Brain microvascular endothelial cell (primary cell): ENCODE measurements around the gene OR5D16.
"Not testable (repeated sequence)": the region's sequence is repeated elsewhere in the genome, so short reads cannot be mapped to it uniquely, and the experiment has no call there.

ENCODE experiments used
- DNase-seq: peaks from one replicate; pipeline ENCODE4 v3.0.0-alpha.2; 2020
- H3K27ac ChIP-seq: fragments of 250-450 bp; sonication (Bioruptor Pico); 2 replicates; pipeline ENCODE4 v1.5.1; 2020; ENCODE audit warnings: mild to moderate bottlenecking, moderate library complexity
- H3K27me3 ChIP-seq: fragments of 250-450 bp; sonication (Bioruptor Pico); replicated peaks from 2 replicates; pipeline ENCODE4 v1.5.1; 2020; ENCODE audit warnings: mild to moderate bottlenecking
- H3K36me3 ChIP-seq: fragments of 250-450 bp; sonication (Bioruptor Pico); replicated peaks from 2 replicates; pipeline ENCODE4 v1.5.1; 2020; ENCODE audit warnings: mild to moderate bottlenecking
- H3K4me3 ChIP-seq: 2 replicates; pipeline ENCODE4 v1.5.1; 2011; ENCODE audit warnings: low read depth, mild to moderate bottlenecking, control low read depth, low read length, moderate library complexity
- CTCF ChIP-seq: IDR thresholded peaks from 2 replicates; pipeline ENCODE4 v1.5.1; 2011; ENCODE audit warnings: low read depth, mild to moderate bottlenecking, moderate library complexity, low read length, control low read depth, inconsistent platforms; ENCODE audit errors: missing control alignments
- in situ Hi-C: cut with HindIII; loops from 2 replicates; pipeline ENCODE4 v1.10.0; 2017; ENCODE audit warnings: low sequenced_read_pairs, low pct_ligation_motif_present

Gene OR5D16

GRCh38 chr11:55819330-55819729 is 19.2 kb upstream of the OR5D16 start, which contains the start of gene OR5D18:
OR5D18 (plus strand) TSS chr11:55819630; CDS start chr11:55819630, 0 bp downstream.
- Histone ChIP-seq H3K4me3 (no peak within 1 kb of the TSS), H3K36me3 (no peaks in the 10 kb centered on the region), H3K27ac (no peak within 1 kb of the TSS), H3K27me3 (no peaks in the 10 kb centered on the region)
- no peak for TF ChIP-seq CTCF
- in situ Hi-C loops, result no loop called here
- no peak for DNase-seq

- no peak for TF ChIP-seq CTCF
Observed at GRCh38 chr11:55826919-55827318, 11.6 kb upstream of the OR5D16 start, which contains the start of gene OR5L2. OR5L2 (plus strand) TSS chr11:55827219; CDS start chr11:55827219, 0 bp downstream.

GRCh38 chr11:55847453-55847852 is 8.9 kb downstream of the OR5D16 start:
- no peaks in the 10 kb centered on the region for H3K27me3 ChIP-seq
- H3K27ac ChIP-seq, result no peak overlapping the region
- H3K36me3 ChIP-seq, result no peaks in the 10 kb centered on the region
- no peak for TF ChIP-seq CTCF
- in situ Hi-C loops, result no loop called here
- H3K4me3 ChIP-seq, result no peak overlapping the region
- no peak for DNase-seq

More at GRCh38 chr11:55826919-55827318, 11.6 kb upstream of the OR5D16 start, which contains the start of gene OR5L2:
- no peak within 1 kb of the TSS for H3K4me3 ChIP-seq
- no peaks in the 10 kb centered on the region for H3K27me3 ChIP-seq
- in situ Hi-C loops, result no loop called here
- DNase-seq, result no peak
- H3K27ac ChIP-seq, result no peak within 1 kb of the TSS
- no peaks in the 10 kb centered on the region for H3K36me3 ChIP-seq

- no peak overlapping the region for H3K4me3 ChIP-seq
- DNase-seq, result no peak
- in situ Hi-C loops, result no loop called here
- no peak for TF ChIP-seq CTCF
- H3K27me3 ChIP-seq, result no peaks in the 10 kb centered on the region
- H3K36me3 ChIP-seq, result no peaks in the 10 kb centered on the region
- no peak overlapping the region for H3K27ac ChIP-seq
Observed at GRCh38 chr11:55849037-55849436, 10.5 kb downstream of the OR5D16 start.

- H3K36me3 ChIP-seq, result no peaks in the 10 kb centered on the region
- no peaks in the 10 kb centered on the region for H3K27me3 ChIP-seq
- DNase-seq, result no peak
- in situ Hi-C loops, result no loop called here
- TF ChIP-seq CTCF, result no peak
- H3K4me3 ChIP-seq, result no peak overlapping the region
- H3K27ac ChIP-seq, result no peak overlapping the region
Observed at GRCh38 chr11:55852141-55852540, 13.6 kb downstream of the OR5D16 start.

GRCh38 chr11:55854704-55855103 is 16.2 kb downstream of the OR5D16 start:
- H3K36me3 ChIP-seq, result no peaks in the 10 kb centered on the region
- no peak for TF ChIP-seq CTCF
- no peaks in the 10 kb centered on the region for H3K27me3 ChIP-seq
- no peak overlapping the region for H3K4me3 ChIP-seq
- in situ Hi-C loops, result no loop called here
- no peak for DNase-seq
- H3K27ac ChIP-seq, result no peak overlapping the region

GRCh38 chr11:55867354-55867753 is 28.8 kb downstream of the OR5D16 start:
- H3K27me3 ChIP-seq, H3K36me3 ChIP-seq, in situ Hi-C loops, H3K27ac ChIP-seq, H3K4me3 ChIP-seq, DNase-seq: not testable (repeated sequence)

GRCh38 chr11:55872731-55873130 is 34.2 kb downstream of the OR5D16 start:
- H3K27me3 ChIP-seq, H3K27ac ChIP-seq, DNase-seq, H3K36me3 ChIP-seq, H3K4me3 ChIP-seq, in situ Hi-C loops: not testable (repeated sequence)

- DNase-seq, H3K4me3 ChIP-seq, H3K27me3 ChIP-seq, H3K36me3 ChIP-seq, H3K27ac ChIP-seq, in situ Hi-C loops: not testable (repeated sequence)
Observed at GRCh38 chr11:55873146-55873545, 34.6 kb downstream of the OR5D16 start.
